NCI-H226 (cell line): ENCODE results near the gene BMPR1A.

Source experiments
- DNase-seq: peaks from one replicate; pipeline ENCODE4 v3.0.0-alpha.2; 2015

The BMPR1A gene

GRCh38 chr10:86756511-86757112, at the start of gene BMPR1A:
TSS of gene BMPR1A (plus strand) at chr10:86756619. CDS start at chr10:86876019, 119,400 bp downstream.
- no peak for DNase-seq

DNA sequence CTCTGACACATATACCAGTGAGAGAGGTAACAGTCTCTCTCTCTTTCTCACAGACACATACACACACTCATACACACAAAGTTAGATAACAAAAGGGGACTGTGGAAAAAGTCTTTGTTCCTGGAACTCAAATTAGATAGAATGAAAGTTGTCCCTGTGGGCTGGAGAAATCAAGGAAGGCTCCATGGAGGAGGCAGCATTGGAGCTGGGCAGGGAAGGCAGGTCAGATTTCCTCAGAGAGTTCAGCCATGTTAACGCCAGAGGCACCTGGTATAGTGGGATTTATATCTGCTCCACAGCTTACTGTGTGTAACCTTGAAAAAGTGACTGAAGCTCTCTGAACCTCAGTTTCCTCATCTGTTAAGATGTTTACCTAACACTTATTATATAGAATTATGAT, 49.4 kb upstream of the BMPR1A start:
- DNase-seq, result no peak

GRCh38 chr10:86707505-86707904, 48.9 kb upstream of the BMPR1A start:
- no peak for DNase-seq

DNA sequence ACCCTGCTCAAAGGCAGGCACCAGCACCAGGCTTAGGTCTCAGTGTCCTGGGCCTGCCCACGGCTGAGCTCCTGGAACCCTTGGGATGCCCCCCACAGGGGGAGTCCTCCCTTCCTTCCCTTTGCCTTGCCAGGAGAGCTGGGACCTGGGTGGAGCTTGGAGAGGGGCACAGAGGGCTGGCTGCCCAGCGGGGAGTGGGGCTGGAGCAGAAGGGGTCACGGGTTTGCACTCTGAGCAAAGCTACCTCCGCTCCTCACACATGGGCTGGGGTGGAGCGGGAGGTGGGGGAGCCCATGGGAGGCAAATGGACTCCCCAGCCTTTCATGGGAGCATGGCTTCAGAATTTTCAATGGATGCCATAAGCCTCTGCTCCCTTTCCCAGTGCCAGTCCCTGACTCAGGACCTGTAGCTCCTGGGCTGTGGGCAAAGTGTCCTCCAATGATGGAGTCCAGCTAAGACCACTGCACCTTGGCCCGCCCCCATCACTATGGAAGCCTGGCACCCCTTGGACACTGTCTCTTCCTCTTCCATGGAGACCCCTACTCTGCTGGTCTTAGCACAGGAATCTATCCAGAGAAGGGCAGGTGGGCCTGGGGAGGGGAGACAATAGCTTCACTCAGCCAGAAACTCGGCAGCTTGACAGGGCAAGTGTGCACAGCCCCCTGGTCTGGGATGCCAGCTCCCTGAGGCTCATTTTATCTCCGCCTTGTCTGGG, 48.2 kb upstream of the BMPR1A start:
- no peak for DNase-seq

GRCh38 chr10:86708783-86709380, 47.5 kb upstream of the BMPR1A start:
- no peak for DNase-seq

DNA sequence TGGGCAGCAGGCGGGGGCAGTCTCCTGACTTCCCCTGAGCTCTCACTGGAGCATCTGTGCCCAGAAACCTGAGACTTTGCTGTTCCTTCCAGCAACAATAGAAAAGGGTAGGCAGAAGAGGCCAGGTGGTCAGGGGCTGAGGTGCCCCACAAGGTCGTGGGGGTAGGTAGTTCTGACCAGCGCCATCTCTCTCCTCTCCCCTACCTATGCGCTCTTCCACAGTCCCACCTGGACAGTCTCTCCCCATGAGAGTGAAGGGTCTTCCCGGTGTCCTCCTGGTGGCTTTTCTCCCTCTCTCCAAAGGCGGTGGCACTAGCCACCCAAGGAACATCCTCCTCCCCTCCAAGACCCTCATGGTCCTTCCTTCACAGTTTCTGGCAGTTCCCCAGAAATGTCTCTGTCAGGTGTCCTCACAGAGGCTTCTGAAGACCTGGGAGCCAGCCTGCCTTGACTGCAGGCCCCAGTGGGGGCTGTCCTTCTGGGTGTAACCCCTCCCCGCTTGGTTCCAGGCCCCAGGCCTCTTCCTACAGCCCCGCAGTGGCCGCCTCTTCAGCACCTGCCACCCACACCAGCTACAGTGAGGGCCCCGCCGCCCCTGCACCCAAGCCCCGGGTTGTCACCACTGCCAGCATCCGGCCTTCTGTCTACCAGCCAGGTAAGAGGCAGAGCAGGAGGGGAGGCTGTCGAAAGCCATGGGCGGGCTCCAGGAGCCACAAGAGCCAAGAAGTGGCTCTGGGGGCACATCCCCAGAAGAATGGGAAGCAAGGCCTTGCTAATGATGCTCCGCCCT, 46.8 kb upstream of the BMPR1A start:
- no peak for DNase-seq

GRCh38 chr10:86710987-86711512, 45.4 kb upstream of the BMPR1A start:
- DNase-seq, result peak; percentile 89

DNA sequence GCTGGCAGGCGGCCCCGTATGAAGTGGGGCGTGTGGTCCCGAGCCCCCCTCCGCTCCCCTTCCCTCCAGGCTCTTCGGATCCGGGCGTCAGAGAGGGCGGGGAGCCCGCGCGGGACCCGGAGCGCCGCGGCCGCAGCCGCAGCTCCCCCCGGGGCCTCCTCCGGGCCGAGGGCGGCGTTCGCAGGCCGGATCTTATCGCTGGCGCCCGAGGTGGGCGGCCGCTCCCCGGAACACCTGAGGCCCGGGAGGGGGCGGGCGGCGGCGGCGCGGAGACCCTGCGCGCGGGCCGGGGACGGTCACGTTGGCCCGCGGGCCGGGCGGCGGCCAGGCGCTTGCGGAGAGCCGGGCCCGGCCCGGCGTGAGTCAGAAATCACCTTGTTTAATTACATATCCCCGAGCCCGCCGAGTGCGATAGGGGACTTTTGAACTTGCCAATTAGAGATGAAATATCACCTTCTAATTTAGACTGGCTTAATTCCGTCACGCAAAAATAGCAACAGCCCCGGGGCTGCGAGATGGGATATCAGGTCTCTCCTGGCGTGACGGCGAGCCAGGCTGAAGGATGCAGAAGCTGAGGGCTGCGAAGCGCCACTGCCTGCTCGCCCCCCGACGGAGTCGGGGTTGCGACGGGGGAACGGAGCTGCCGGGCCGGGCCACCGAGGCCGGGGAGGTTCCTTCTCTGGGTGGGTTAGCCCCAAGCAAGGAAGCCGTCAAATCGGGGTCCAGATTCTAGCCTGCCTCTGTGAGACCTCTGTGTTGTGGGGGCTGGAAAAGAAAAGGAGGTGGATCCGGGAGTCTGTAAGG, 44.7 kb upstream of the BMPR1A start:
- no peak for DNase-seq

DNA sequence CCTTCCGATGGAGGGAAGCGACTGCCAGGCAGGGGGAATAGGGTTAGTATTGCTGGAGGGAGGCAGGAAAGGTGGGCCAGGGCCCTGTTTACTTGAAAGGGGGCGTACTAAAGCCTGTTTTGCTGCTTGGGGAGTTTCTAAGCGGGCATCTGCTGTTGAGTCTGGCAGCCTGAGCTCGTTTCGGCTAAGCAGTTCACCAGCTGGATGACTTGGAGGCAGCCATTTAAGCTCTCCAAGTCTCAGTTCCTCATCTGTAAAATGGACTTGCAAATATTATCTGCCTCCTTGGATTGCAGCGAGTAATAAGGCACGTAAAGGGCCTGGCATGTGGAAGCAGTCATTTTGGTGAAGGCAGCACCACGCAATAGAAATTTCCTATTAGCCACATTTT, 44.1 kb upstream of the BMPR1A start:
- no peak for DNase-seq

GRCh38 chr10:86715156-86715795, 41.1 kb upstream of the BMPR1A start:
- DNase-seq, result no peak

GRCh38 chr10:86715836-86716235, 40.6 kb upstream of the BMPR1A start:
- DNase-seq, result no peak

GRCh38 chr10:86716466-86716865, 40.0 kb upstream of the BMPR1A start:
- no peak for DNase-seq

- no peak for DNase-seq
These were observed 37.9 kb upstream of the BMPR1A start for GRCh38 chr10:86718556-86718955.

GRCh38 chr10:86721232-86721631, 35.2 kb upstream of the BMPR1A start:
- DNase-seq, result no peak

DNA sequence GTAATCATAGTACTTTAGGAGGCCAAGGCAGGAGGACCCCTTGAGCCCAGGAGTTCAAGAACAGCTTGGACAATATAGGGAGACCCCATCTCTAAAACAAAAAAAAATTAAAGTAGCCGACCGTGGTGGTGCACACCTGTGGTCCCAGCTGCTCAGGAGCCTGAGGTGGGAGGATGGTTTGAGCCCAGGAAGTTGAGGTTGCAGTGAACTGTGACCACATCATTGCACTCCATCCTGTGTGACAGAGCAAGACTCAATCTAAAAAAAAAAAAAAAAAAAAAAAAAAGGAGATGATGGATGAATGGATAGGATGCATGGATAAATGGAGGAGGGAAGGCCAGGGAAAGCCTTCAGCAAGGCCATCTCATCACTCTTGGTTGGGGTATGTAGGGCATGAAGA, 33.4 kb upstream of the BMPR1A start:
- no peak for DNase-seq

GRCh38 chr10:86724445-86724844, 32.0 kb upstream of the BMPR1A start:
- no peak for DNase-seq

GRCh38 chr10:86725980-86726676, 30.3 kb upstream of the BMPR1A start:
- DNase-seq, result no peak

GRCh38 chr10:86726677-86726999, 29.8 kb upstream of the BMPR1A start:
- no peak for DNase-seq

DNA sequence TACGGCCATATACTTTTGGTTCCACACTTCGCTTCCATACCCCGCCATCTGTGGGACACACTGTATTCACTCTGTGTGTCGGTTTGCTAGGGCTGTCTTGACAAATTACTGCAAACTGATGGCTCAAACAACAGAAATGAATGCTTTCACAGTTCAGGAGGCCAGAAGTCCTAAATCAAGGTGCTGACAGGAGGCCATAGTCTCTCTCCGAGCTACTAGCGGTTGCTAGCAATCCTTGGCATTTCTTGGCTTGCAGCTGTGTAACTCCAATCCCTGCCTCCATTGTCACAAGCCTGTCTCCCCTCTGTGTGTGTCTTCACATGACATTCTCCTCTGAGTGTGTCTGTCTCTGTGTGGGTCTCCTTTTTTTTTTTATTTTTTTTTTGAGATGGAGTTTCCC, 28.9 kb upstream of the BMPR1A start:
- no peak for DNase-seq

- no peak for DNase-seq
These were observed 28.4 kb upstream of the BMPR1A start for GRCh38 chr10:86728056-86728455.

GRCh38 chr10:86729677-86730076, 26.7 kb upstream of the BMPR1A start:
- no peak for DNase-seq

DNA sequence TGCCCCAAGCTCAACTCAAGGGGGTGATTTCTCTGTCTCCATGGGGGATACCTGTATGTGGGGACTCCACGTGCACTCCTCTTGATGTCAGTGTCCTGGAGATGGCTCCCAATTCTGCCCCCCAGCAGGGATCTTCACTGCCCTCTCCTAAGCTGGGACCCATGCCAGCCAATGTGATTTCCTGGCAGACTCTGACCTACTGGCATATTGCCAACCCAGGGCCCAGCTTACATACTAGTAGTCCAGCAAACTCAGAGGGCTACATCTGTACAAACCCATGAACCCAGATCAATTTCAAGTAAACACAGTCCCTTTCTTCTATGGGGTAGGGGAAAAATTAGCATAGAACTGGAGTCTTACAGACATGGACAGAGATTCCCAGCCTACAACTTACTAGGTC, 26.2 kb upstream of the BMPR1A start:
- DNase-seq, result no peak
